Endodermal cell (in vitro differentiated cells): ENCODE data around the gene MICU1. TPM values are rescaled to one million over a fixed set of nuclear protein-coding genes. Genes with fewer than 3 reads are reported as not detected.

ENCODE experiments used
- DNase-seq: peaks from one replicate; pipeline ENCODE4 v3.0.0-alpha.2; 2017
- H3K27ac ChIP-seq: 2 replicates; pipeline ENCODE4 v1.5.1; 2013; ENCODE audit warnings: mild to moderate bottlenecking, low read depth, low read length, moderate library complexity
- H3K27me3 ChIP-seq: 2 replicates; pipeline ENCODE4 v1.6.1; 2013; ENCODE audit warnings: mild to moderate bottlenecking, low read length, moderate library complexity; ENCODE audit not compliant: insufficient read depth, control insufficient read depth, poor library complexity, severe bottlenecking
- H3K36me3 ChIP-seq: 2 replicates; pipeline ENCODE4 v1.7.0; 2013; ENCODE audit warnings: mild to moderate bottlenecking, low read length, moderate library complexity; ENCODE audit not compliant: control insufficient read depth, insufficient read depth
- H3K4me1 ChIP-seq: one replicate; pipeline ENCODE4 v1.7.0; 2013; ENCODE audit warnings: low read length; ENCODE audit not compliant: control insufficient read depth, insufficient read depth
- H3K4me3 ChIP-seq: 2 replicates; pipeline ENCODE4 v1.5.1; 2013; ENCODE audit warnings: mild to moderate bottlenecking, low read length, moderate library complexity
- H3K9ac ChIP-seq: 2 replicates; pipeline ENCODE4 v1.6.1; 2013; ENCODE audit warnings: mild to moderate bottlenecking, low read length, moderate library complexity; ENCODE audit not compliant: poor library complexity, severe bottlenecking; ENCODE audit errors: extremely low read depth
- H3K9me3 ChIP-seq: 2 replicates; pipeline ENCODE4 v1.6.1; 2013; ENCODE audit warnings: mild to moderate bottlenecking, low read length, moderate library complexity; ENCODE audit not compliant: control insufficient read depth
- H3K27ac Mint-ChIP-seq: 2 replicates; pipeline ENCODE4 v1.8.0; 2020; ENCODE audit warnings: mixed read lengths
- H3K27me3 Mint-ChIP-seq: 2 replicates; pipeline ENCODE4 v1.8.0; 2021; ENCODE audit warnings: mild to moderate bottlenecking, mixed read lengths; ENCODE audit not compliant: insufficient read depth
- H3K36me3 Mint-ChIP-seq: 2 replicates; pipeline ENCODE4 v1.8.0; 2020; ENCODE audit warnings: low read depth, mixed read lengths
- H3K4me1 Mint-ChIP-seq: 2 replicates; pipeline ENCODE4 v1.8.0; 2020; ENCODE audit warnings: mixed read lengths
- H3K4me3 Mint-ChIP-seq: 2 replicates; pipeline ENCODE4 v1.8.0; 2020; ENCODE audit warnings: mild to moderate bottlenecking, moderate library complexity, mixed read lengths
- H3K9me3 Mint-ChIP-seq: 2 replicates; pipeline ENCODE4 v1.8.0; 2020; ENCODE audit warnings: mild to moderate bottlenecking, mixed read lengths
- CTCF ChIP-seq: fragments of 200-600 bp; sonication (generic); conservative IDR thresholded peaks from 2 replicates; pipeline ENCODE4 v1.5.0; 2021; ENCODE audit warnings: antibody characterized with exemption, mild to moderate bottlenecking
- WGBS, 2 experiments: methylation state at CpG; one replicate each; pipeline versions ENCODE4 v1.1.5 to v1.1.7; 2013; ENCODE audit warnings: missing lambda C conversion rate in 2 of 2, mixed read lengths in 1 of 2; ENCODE audit not compliant: insufficient coverage in 1 of 2, insufficient read length in 1 of 2; 5-methylcytosine and 5-hydroxymethylcytosine counted together
- total RNA-seq, 2 donors: library from RNA; stranded (reverse); fragmentation: NEBNext Ultra II Directional in 1 of 2; extraction: Animal tissue kit (Norgen Biotek cat#: 25700) in 1 of 2; gene quantifications; 2 replicates in 1 of 2; 3 replicates in 1 of 2; pipeline ENCODE4 v1.2.1, GENCODE V29; 2021

The MICU1 gene
- total RNA-seq, 2 donors from 2014 or later, result 41.9 to 54.9 TPM

GRCh38 chr10:72392571-72392970 is 233.3 kb downstream of the MICU1 start:
- Mint-ChIP-seq H3K4me1 (no peaks in the 10 kb centered on the region), H3K27me3 (no peaks in the 10 kb centered on the region), H3K4me3 (no peak overlapping the region), H3K36me3 (peaks cover 14% of the 10 kb centered on the region), H3K27ac (no peak overlapping the region), H3K9me3 (peaks cover 18% of the 10 kb centered on the region)
- peaks cover 5% of the 10 kb centered on the region for H3K36me3 ChIP-seq
- no peak overlapping the region for H3K4me3 ChIP-seq
- no peak for DNase-seq
- H3K27me3 ChIP-seq, result no peaks in the 10 kb centered on the region
- H3K9ac ChIP-seq, result no peak overlapping the region
- 85% methylated on average over 1 of the region's 1 CpG; no CpG with 5 or more reads in 1 of the 2 experiments for WGBS, 2 experiments
- TF ChIP-seq CTCF, result no peak
- H3K9me3 ChIP-seq, result no peaks in the 10 kb centered on the region
- no peaks in the 10 kb centered on the region for H3K4me1 ChIP-seq
- H3K27ac ChIP-seq, result no peak overlapping the region

GRCh38 chr10:72390764-72391163 is 235.1 kb downstream of the MICU1 start:
- TF ChIP-seq CTCF, result no peak
- Histone ChIP-seq H3K9me3 (no peaks in the 10 kb centered on the region), H3K36me3 (peaks cover 5% of the 10 kb centered on the region), H3K4me3 (no peak overlapping the region), H3K27ac (no peak overlapping the region), H3K4me1 (no peaks in the 10 kb centered on the region), H3K27me3 (no peaks in the 10 kb centered on the region), H3K9ac (no peak overlapping the region)
- Mint-ChIP-seq H3K27me3 (no peaks in the 10 kb centered on the region), H3K4me3 (no peak overlapping the region), H3K27ac (no peak overlapping the region), H3K36me3 (peaks cover 5% of the 10 kb centered on the region), H3K9me3 (peaks cover 7% of the 10 kb centered on the region), H3K4me1 (peaks cover 3% of the 10 kb centered on the region)
- WGBS, 2 experiments, result 94 to 95% methylated on average over 2 of the region's 2 CpGs
- DNase-seq, result no peak

- WGBS, 2 experiments, result 93 to 100% methylated on average over 5 of the region's 5 CpGs
Measured at GRCh38 chr10:72389716-72390115, 236.2 kb downstream of the MICU1 start.

More at GRCh38 chr10:72389716-72390115, 236.2 kb downstream of the MICU1 start:
- Histone ChIP-seq H3K4me1 (no peaks in the 10 kb centered on the region), H3K9me3 (no peaks in the 10 kb centered on the region), H3K4me3 (no peak overlapping the region), H3K9ac (no peak overlapping the region), H3K27ac (no peak overlapping the region), H3K27me3 (no peaks in the 10 kb centered on the region), H3K36me3 (peaks cover 5% of the 10 kb centered on the region)
- Mint-ChIP-seq H3K27ac (no peak overlapping the region), H3K4me3 (no peak overlapping the region), H3K9me3 (no peaks in the 10 kb centered on the region), H3K27me3 (no peaks in the 10 kb centered on the region), H3K36me3 (peaks cover 2% of the 10 kb centered on the region), H3K4me1 (peaks cover 6% of the 10 kb centered on the region)
- TF ChIP-seq CTCF, result no peak
- DNase-seq, result no peak
